Neuronal stem cell (in vitro differentiated cells): ENCODE data around the gene AKAP10.
A peak's percentile ranks its signal among the peaks of the same experiment; 100 is the strongest.

ENCODE experiments used
- DNase-seq: peaks from one replicate; pipeline ENCODE4 v3.0.0-alpha.2; 2013; ENCODE audit warnings: low spot score
- H2AFZ ChIP-seq: one replicate; pipeline ENCODE4 v1.6.1; 2013; ENCODE audit warnings: mild to moderate bottlenecking, low read length, inconsistent platforms
- H2AK5ac ChIP-seq: 2 replicates; pipeline ENCODE4 v1.6.1; 2013; ENCODE audit warnings: low read depth, mild to moderate bottlenecking, inconsistent platforms, low read length, moderate library complexity, mixed read lengths
- H2BK120ac ChIP-seq: 2 replicates; pipeline ENCODE4 v1.6.1; 2013; ENCODE audit warnings: low read depth, mild to moderate bottlenecking, inconsistent platforms, low read length, moderate library complexity, mixed read lengths
- H2BK12ac ChIP-seq: one replicate; pipeline ENCODE4 v1.6.1; 2013; ENCODE audit warnings: low read length, inconsistent platforms
- H2BK15ac ChIP-seq: 2 replicates; pipeline ENCODE4 v1.6.1; 2013; ENCODE audit warnings: mild to moderate bottlenecking, low read length, inconsistent platforms, mixed read lengths
- H2BK5ac ChIP-seq: one replicate; pipeline ENCODE4 v1.6.1; 2013; ENCODE audit warnings: inconsistent platforms, mild to moderate bottlenecking, low read length, moderate library complexity
- H3K14ac ChIP-seq: one replicate; pipeline ENCODE4 v1.6.1; 2013; ENCODE audit warnings: low read length, inconsistent platforms
- H3K18ac ChIP-seq: 2 replicates; pipeline ENCODE4 v1.6.1; 2013; ENCODE audit warnings: low read length, inconsistent platforms
- H3K23ac ChIP-seq: 2 replicates; pipeline ENCODE4 v1.6.1; 2013; ENCODE audit warnings: low read depth, mild to moderate bottlenecking, mixed read lengths, low read length, inconsistent platforms; ENCODE audit not compliant: poor library complexity
- H3K27ac ChIP-seq: replicated peaks from 3 replicates; pipeline ENCODE4 v1.5.1; 2013; ENCODE audit warnings: low read length, inconsistent platforms
- H3K27me3 ChIP-seq, 3 experiments: 2 replicates each; pipeline ENCODE4 v1.6.1; 2013; ENCODE audit warnings: low read length in 3 of 3, mild to moderate bottlenecking in 2 of 3, inconsistent platforms in 1 of 3, low read depth in 1 of 3, mixed read lengths in 1 of 3, moderate library complexity in 1 of 3; ENCODE audit not compliant: control insufficient read depth in 3 of 3, insufficient read depth in 3 of 3
- H3K36me3 ChIP-seq, 2 donors: replicated peaks in 1 of 2; 2 replicates each; pipeline ENCODE4 v1.6.1; 2013; ENCODE audit warnings: low read length in 2 of 2; ENCODE audit not compliant: control insufficient read depth in 2 of 2, insufficient read depth in 2 of 2
- H3K4ac ChIP-seq: 2 replicates; pipeline ENCODE4 v1.6.1; 2013; ENCODE audit warnings: inconsistent platforms, mild to moderate bottlenecking, low read length, moderate library complexity
- H3K4me1 ChIP-seq, 2 donors: 1 replicate in 1 of 2; 2 replicates in 1 of 2; pipeline ENCODE4 v1.6.1; 2013; ENCODE audit warnings: low read length in 2 of 2, low read depth in 1 of 2; ENCODE audit not compliant: control insufficient read depth in 2 of 2, insufficient read depth in 1 of 2
- H3K4me2 ChIP-seq: one replicate; pipeline ENCODE4 v1.6.1; 2013; ENCODE audit warnings: mild to moderate bottlenecking, low read length, inconsistent platforms; ENCODE audit not compliant: insufficient read depth, poor library complexity, severe bottlenecking
- H3K4me3 ChIP-seq, 2 donors: 2 replicates each; pipeline ENCODE4 v1.5.1; 2013; ENCODE audit warnings: low read length in 2 of 2, mild to moderate bottlenecking in 2 of 2, inconsistent platforms in 1 of 2, moderate library complexity in 1 of 2
- H3K79me1 ChIP-seq: one replicate; pipeline ENCODE4 v1.6.1; 2013; ENCODE audit warnings: low read depth, mild to moderate bottlenecking, inconsistent platforms, low read length, moderate library complexity
- H3K9ac ChIP-seq: one replicate; pipeline ENCODE4 v1.6.1; 2013; ENCODE audit warnings: mild to moderate bottlenecking, low read depth, low read length, inconsistent platforms; ENCODE audit not compliant: poor library complexity
- H3K9me3 ChIP-seq, 2 donors: replicated peaks in 1 of 2; 2 replicates each; pipeline versions ENCODE3 to v1.6.1; 2013; ENCODE audit warnings: low read length in 2 of 2, mild to moderate bottlenecking in 2 of 2, inconsistent platforms in 1 of 2, low read depth in 1 of 2, mixed read lengths in 1 of 2, moderate library complexity in 1 of 2; ENCODE audit not compliant: control insufficient read depth in 2 of 2, insufficient read depth in 1 of 2
- H4K8ac ChIP-seq: one replicate; pipeline ENCODE4 v1.6.1; 2013; ENCODE audit warnings: low read depth, mild to moderate bottlenecking, inconsistent platforms, low read length, moderate library complexity
- H4K91ac ChIP-seq: one replicate; pipeline ENCODE4 v1.6.1; 2013; ENCODE audit warnings: low read length, low read depth, mild to moderate bottlenecking, inconsistent platforms; ENCODE audit not compliant: poor library complexity
- WGBS, 2 donors: extraction: QIAGEN DNeasy Blood & Tissue Kit; methylation state at CpG; one replicate each; pipeline ENCODE4 v1.1.7; 2013; ENCODE audit warnings: missing lambda C conversion rate in 2 of 2, mixed read lengths in 1 of 2; ENCODE audit not compliant: insufficient read length in 2 of 2, insufficient replicate concordance in 1 of 2; ENCODE audit errors: extremely low coverage in 2 of 2; 5-methylcytosine and 5-hydroxymethylcytosine counted together

Gene AKAP10

GRCh38 chr17:19986941-19987861 is 9.6 kb upstream of the AKAP10 start:
- WGBS, 2 donors, result no CpG with 5 or more reads among the region's 13 CpGs
- H2BK120ac ChIP-seq, result no peak overlapping the region
- no peak for DNase-seq

GRCh38 chr17:19979917-19980770 is 2.5 kb upstream of the AKAP10 start:
- Histone ChIP-seq H3K4me1 (peaks cover 2 to 5% of the 10 kb centered on the region in 2 donors), H4K8ac (no peak overlapping the region), H3K9me3 (peaks cover 0 to 4% of the 10 kb centered on the region in 2 donors), H3K23ac (no peak overlapping the region), H2BK5ac (peak overlapping the region; percentile 53), H3K36me3 (peaks cover 1 to 11% of the 10 kb centered on the region in 2 donors), H2BK12ac (no peak overlapping the region), H3K4me2 (no peak overlapping the region), H2BK120ac (no peak overlapping the region), H2AK5ac (no peak overlapping the region), H3K4ac (peak overlapping the region; percentile 53), H3K79me1 (peaks cover 5% of the 10 kb centered on the region), H3K27me3 (no peaks in the 10 kb centered on the region), H2BK15ac (peak overlapping the region; percentile 5), H3K14ac (no peak overlapping the region), H3K9ac (peak overlapping the region; percentile 12), H3K18ac (no peak overlapping the region), H4K91ac (no peak overlapping the region), H2AFZ (no peak overlapping the region), H3K4me3 (no peak overlapping the region), H3K27ac (no peak overlapping the region)
- DNase-seq, result no peak
- 100% methylated on average over 2 of the region's 43 CpGs; no CpG with 5 or more reads in 1 of the 2 donors for WGBS, 2 donors

More at GRCh38 chr17:19986941-19987861, 9.6 kb upstream of the AKAP10 start:
- no peak overlapping the region for H3K23ac ChIP-seq
- no peak overlapping the region for H3K4ac ChIP-seq
- no peak overlapping the region for H3K14ac ChIP-seq
- no peak overlapping the region for H2BK5ac ChIP-seq
- H2BK15ac ChIP-seq, result no peak overlapping the region
- no peaks in the 10 kb centered on the region for H3K79me1 ChIP-seq
- H3K27me3 ChIP-seq, result peaks cover 0 to 2% (median 0%) of the 10 kb centered on the region in 3 experiments
- no peak overlapping the region for H4K8ac ChIP-seq
- H3K18ac ChIP-seq, result no peak overlapping the region
- peaks cover 0 to 23% of the 10 kb centered on the region in 2 donors for H3K4me1 ChIP-seq
- no peak overlapping the region for H2AK5ac ChIP-seq
- no peak overlapping the region for H3K4me2 ChIP-seq
- H3K9me3 ChIP-seq, result no peaks in the 10 kb centered on the region
- H3K27ac ChIP-seq, result no peak overlapping the region
- no peak overlapping the region for H3K9ac ChIP-seq
- no peak overlapping the region for H4K91ac ChIP-seq
- H3K36me3 ChIP-seq, result no peaks in the 10 kb centered on the region
- H3K4me3 ChIP-seq, result no peak overlapping the region
- H2AFZ ChIP-seq, result peak overlapping the region; percentile 77
- no peak overlapping the region for H2BK12ac ChIP-seq

- no peak overlapping the region for H3K4me3 ChIP-seq
- no peak overlapping the region for H4K91ac ChIP-seq
- no peak overlapping the region for H3K4me2 ChIP-seq
- no peak overlapping the region for H4K8ac ChIP-seq
- peaks cover 2 to 5% of the 10 kb centered on the region in 2 donors for H3K4me1 ChIP-seq
- WGBS, 2 donors, result no CpG with 5 or more reads among the region's 13 CpGs
- no peak overlapping the region for H2BK120ac ChIP-seq
- H2BK5ac ChIP-seq, result no peak overlapping the region
- no peak for DNase-seq
- no peak overlapping the region for H2BK15ac ChIP-seq
- H2BK12ac ChIP-seq, result no peak overlapping the region
- H3K18ac ChIP-seq, result no peak overlapping the region
- H2AK5ac ChIP-seq, result no peak overlapping the region
- H3K36me3 ChIP-seq, result peaks cover 1 to 24% of the 10 kb centered on the region in 2 donors
- H3K9me3 ChIP-seq, result peaks cover 0 to 4% of the 10 kb centered on the region in 2 donors
- no peak overlapping the region for H3K4ac ChIP-seq
- H3K79me1 ChIP-seq, result peaks cover 5% of the 10 kb centered on the region
- H2AFZ ChIP-seq, result no peak overlapping the region
- no peak overlapping the region for H3K27ac ChIP-seq
- H3K23ac ChIP-seq, result no peak overlapping the region
- H3K27me3 ChIP-seq, result no peaks in the 10 kb centered on the region
- H3K14ac ChIP-seq, result no peak overlapping the region
- H3K9ac ChIP-seq, result no peak overlapping the region
These were observed 1.2 kb upstream of the AKAP10 start for GRCh38 chr17:19978805-19979211.
